Measurements from ENCODE around the gene SPHKAP. TPM values are rescaled to one million over a fixed set of nuclear protein-coding genes. Genes with fewer than 3 reads are reported as not detected.

The SPHKAP gene
- total and polyA plus RNA-seq, 11 donors, result 8.3 to 150 (median 70.2) TPM

GRCh38 chr2:228157841-228158240 is 23.6 kb downstream of the SPHKAP start:
- DNase-seq, result no peak
- intact Hi-C loops (cut with DNase I), result no loop called here
- Histone ChIP-seq H3K4me1 (peaks cover 0 to 13% (median 0%) of the 10 kb centered on the region in 12 donors), H3K27ac (no peak overlapping the region), H3K9me3 (peaks cover 0 to 13% (median 0%) of the 10 kb centered on the region in 12 donors), H3K4me3 (no peak overlapping the region), H3K27me3 (no peaks in the 10 kb centered on the region), H3K36me3 (no peaks in the 10 kb centered on the region)
- no peak for TF ChIP-seq CTCF (IDR thresholded peaks at IDR 0.05)
- TF ChIP-seq POLR2A (IDR thresholded peaks at IDR 0.05), result no peak
- peak in 2 of 4 donors; percentile 55 to 62 for ATAC-seq

- intact Hi-C loops (cut with DNase I), result no loop called here
- Histone ChIP-seq H3K9me3 (peaks cover 0 to 5% (median 0%) of the 10 kb centered on the region in 12 donors), H3K4me3 (no peak overlapping the region), H3K27ac (no peak overlapping the region), H3K27me3 (no peaks in the 10 kb centered on the region), H3K4me1 (peaks cover 0 to 13% (median 0%) of the 10 kb centered on the region in 12 donors), H3K36me3 (no peaks in the 10 kb centered on the region)
- DNase-seq (no peak), ATAC-seq (no peak)
- TF ChIP-seq CTCF (IDR thresholded peaks at IDR 0.05) (no peak), POLR2A (IDR thresholded peaks at IDR 0.05) (no peak)
- WGBS, 4 donors, result 31 to 44% (median 34%) methylated on average over 4 of the region's 4 CpGs
Measured at GRCh38 chr2:228144961-228145360, 36.5 kb downstream of the SPHKAP start.

- WGBS, 4 donors, result 38 to 52% (median 47%) methylated on average over 3 of the region's 3 CpGs
- ATAC-seq, result peak in 3 of 4 donors; percentile 63 to 81 (median 77)
- H3K36me3 ChIP-seq, result no peaks in the 10 kb centered on the region
- H3K27ac ChIP-seq, result peak overlapping the region in 6 of 12 donors; percentile 1 to 40 (median 25)
- TF ChIP-seq POLR2A (IDR thresholded peaks at IDR 0.05), result no peak
- H3K4me3 ChIP-seq, result no peak overlapping the region
- H3K4me1 ChIP-seq, result peaks cover 0 to 14% (median 0%) of the 10 kb centered on the region in 12 donors
- H3K27me3 ChIP-seq, result no peaks in the 10 kb centered on the region
- no peak for DNase-seq
- H3K9me3 ChIP-seq, result peaks cover 0 to 6% (median 0%) of the 10 kb centered on the region in 12 donors
- intact Hi-C loops (cut with DNase I), result no loop called here
Measured at GRCh38 chr2:228140934-228141528, 40.5 kb downstream of the SPHKAP start.

GRCh38 chr2:228136027-228136426 is 45.5 kb downstream of the SPHKAP start:
- TF ChIP-seq POLR2A (IDR thresholded peaks at IDR 0.05), result no peak
- TF ChIP-seq CTCF (IDR thresholded peaks at IDR 0.05), result no peak
- peaks cover 0 to 6% (median 0%) of the 10 kb centered on the region in 9 donors for H3K36me3 ChIP-seq
- H3K27me3 ChIP-seq, result no peaks in the 10 kb centered on the region
- no peak for ATAC-seq
- H3K4me3 ChIP-seq, result no peak overlapping the region
- no peak overlapping the region for H3K27ac ChIP-seq
- WGBS, 4 donors, result 72 to 85% (median 77%) methylated on average over 3 of the region's 3 CpGs
- intact Hi-C loops (cut with DNase I), result no loop called here
- no peak for DNase-seq
- peaks cover 0 to 6% (median 0%) of the 10 kb centered on the region in 12 donors for H3K9me3 ChIP-seq
- H3K4me1 ChIP-seq, result peaks cover 0 to 14% (median 0%) of the 10 kb centered on the region in 12 donors

GRCh38 chr2:228135300-228135699 is 46.2 kb downstream of the SPHKAP start:
- WGBS, 4 donors, result 71 to 80% (median 77%) methylated on average over 2 of the region's 2 CpGs

More at GRCh38 chr2:228135300-228135699, 46.2 kb downstream of the SPHKAP start:
- peaks cover 0 to 6% (median 0%) of the 10 kb centered on the region in 12 donors for H3K9me3 ChIP-seq
- H3K4me1 ChIP-seq, result peaks cover 0 to 9% (median 0%) of the 10 kb centered on the region in 12 donors
- H3K27ac ChIP-seq, result no peak overlapping the region
- no peaks in the 10 kb centered on the region for H3K27me3 ChIP-seq
- peaks cover 0 to 13% (median 0%) of the 10 kb centered on the region in 9 donors for H3K36me3 ChIP-seq
- H3K4me3 ChIP-seq, result no peak overlapping the region
- ATAC-seq, result no peak
- intact Hi-C loops (cut with DNase I), result no loop called here
- TF ChIP-seq POLR2A (IDR thresholded peaks at IDR 0.05) (no peak), CTCF (IDR thresholded peaks at IDR 0.05) (no peak)
- no peak for DNase-seq
